Mammary epithelial cell (primary cell): Measurements from ENCODE around the gene B3GNT5.

Experiments used
- EZH2 ChIP-seq: IDR thresholded peaks from 2 replicates; pipeline ENCODE4 v1.6.1; 2012; ENCODE audit warnings: low read length, inconsistent platforms, borderline replicate concordance
- TF ChIP-seq, protein P1 (sequence below), 2 donors: IDR thresholded peaks in 1 of 2; conservative IDR thresholded peaks in 1 of 2; 2 replicates each; pipeline ENCODE4 v1.5.1; 2011 to 2012; ENCODE audit warnings: inconsistent platforms in 2 of 2, low read length in 2 of 2, mild to moderate bottlenecking in 2 of 2, control low read depth in 1 of 2, low read depth in 1 of 2; ENCODE audit not compliant: insufficient read depth in 1 of 2; ENCODE audit errors: extremely low read depth in 1 of 2

- TF ChIP-seq, protein P1, sequence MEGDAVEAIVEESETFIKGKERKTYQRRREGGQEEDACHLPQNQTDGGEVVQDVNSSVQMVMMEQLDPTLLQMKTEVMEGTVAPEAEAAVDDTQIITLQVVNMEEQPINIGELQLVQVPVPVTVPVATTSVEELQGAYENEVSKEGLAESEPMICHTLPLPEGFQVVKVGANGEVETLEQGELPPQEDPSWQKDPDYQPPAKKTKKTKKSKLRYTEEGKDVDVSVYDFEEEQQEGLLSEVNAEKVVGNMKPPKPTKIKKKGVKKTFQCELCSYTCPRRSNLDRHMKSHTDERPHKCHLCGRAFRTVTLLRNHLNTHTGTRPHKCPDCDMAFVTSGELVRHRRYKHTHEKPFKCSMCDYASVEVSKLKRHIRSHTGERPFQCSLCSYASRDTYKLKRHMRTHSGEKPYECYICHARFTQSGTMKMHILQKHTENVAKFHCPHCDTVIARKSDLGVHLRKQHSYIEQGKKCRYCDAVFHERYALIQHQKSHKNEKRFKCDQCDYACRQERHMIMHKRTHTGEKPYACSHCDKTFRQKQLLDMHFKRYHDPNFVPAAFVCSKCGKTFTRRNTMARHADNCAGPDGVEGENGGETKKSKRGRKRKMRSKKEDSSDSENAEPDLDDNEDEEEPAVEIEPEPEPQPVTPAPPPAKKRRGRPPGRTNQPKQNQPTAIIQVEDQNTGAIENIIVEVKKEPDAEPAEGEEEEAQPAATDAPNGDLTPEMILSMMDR (conservative IDR thresholded peaks at IDR 0.05 in 1 of 2, IDR thresholded peaks at IDR 0.05 in 1 of 2; ENCODE audit: extremely low read depth in 1 of 2, insufficient read depth in 1 of 2, low read depth in 1 of 2, low read length in 2 of 2) = no peak
- TF ChIP-seq EZH2 = no peak
Observed at GRCh38 chr3:183230826-183231225, 22.2 kb upstream of the B3GNT5 start.
